Measurements from ENCODE around the gene INPP5D. TPM values are rescaled to one million over a fixed set of nuclear protein-coding genes. Genes with fewer than 3 reads are reported as not detected.
"Not testable (repeated sequence)": the region's sequence is repeated elsewhere in the genome, so short reads cannot be mapped to it uniquely, and the experiment has no call there.

Gene INPP5D
- total RNA-seq, 1 donor from 2014 or later: 58.5 TPM

- Mint-ChIP-seq H3K36me3 (ENCODE audit: low read depth) (peaks cover 83% of the 10 kb centered on the region), H3K27me3 (ENCODE audit: low read depth) (no peaks in the 10 kb centered on the region), H3K4me3 (ENCODE audit: low read depth) (no peak overlapping the region), H3K9me3 (no peaks in the 10 kb centered on the region), H3K4me1 (ENCODE audit: low read depth) (peaks cover 60% of the 10 kb centered on the region), H3K27ac (peak overlapping the region; percentile 76)
- DNase-seq (ENCODE audit: low spot score): no peak
- intact Hi-C loops (cut with micrococcal nuclease): no loop called here
Observed at GRCh38 chr2:233085839-233086150, 25.7 kb downstream of the INPP5D start.

- H3K9me3 Mint-ChIP-seq: no peaks in the 10 kb centered on the region
- intact Hi-C loops (cut with micrococcal nuclease): no loop called here
- no peak overlapping the region for H3K4me3 Mint-ChIP-seq (ENCODE audit: low read depth)
- H3K4me1 Mint-ChIP-seq (ENCODE audit: low read depth): peaks cover 51% of the 10 kb centered on the region
- DNase-seq (ENCODE audit: low spot score): no peak
- peaks cover 81% of the 10 kb centered on the region for H3K36me3 Mint-ChIP-seq (ENCODE audit: low read depth)
- H3K27ac Mint-ChIP-seq: no peak overlapping the region
- no peaks in the 10 kb centered on the region for H3K27me3 Mint-ChIP-seq (ENCODE audit: low read depth)
Observed at GRCh38 chr2:233087713-233088112, 27.6 kb downstream of the INPP5D start.

GRCh38 chr2:233088972-233089345 lies 28.8 kb downstream of the INPP5D start:
- Mint-ChIP-seq H3K9me3 (no peaks in the 10 kb centered on the region), H3K36me3 (ENCODE audit: low read depth) (peaks cover 79% of the 10 kb centered on the region), H3K4me3 (ENCODE audit: low read depth) (no peak overlapping the region), H3K27me3 (ENCODE audit: low read depth) (no peaks in the 10 kb centered on the region), H3K27ac (no peak overlapping the region), H3K4me1 (ENCODE audit: low read depth) (peaks cover 43% of the 10 kb centered on the region)
- intact Hi-C loops (cut with micrococcal nuclease): no loop called here
- DNase-seq (ENCODE audit: low spot score): no peak

- H3K27ac Mint-ChIP-seq: no peak overlapping the region
- intact Hi-C loops (cut with micrococcal nuclease): no loop called here
Observed at GRCh38 chr2:233089851-233090250, 29.7 kb downstream of the INPP5D start.

GRCh38 chr2:233090879-233091278 lies 30.7 kb downstream of the INPP5D start:
- intact Hi-C loops (cut with micrococcal nuclease): no loop called here
- no peak for DNase-seq (ENCODE audit: low spot score)
- Mint-ChIP-seq H3K27ac (no peak overlapping the region), H3K4me3 (ENCODE audit: low read depth) (no peak overlapping the region), H3K27me3 (ENCODE audit: low read depth) (no peaks in the 10 kb centered on the region), H3K36me3 (ENCODE audit: low read depth) (peaks cover 75% of the 10 kb centered on the region), H3K4me1 (ENCODE audit: low read depth) (peaks cover 30% of the 10 kb centered on the region), H3K9me3 (no peaks in the 10 kb centered on the region)

More at GRCh38 chr2:233089851-233090250, 29.7 kb downstream of the INPP5D start:
- no peaks in the 10 kb centered on the region for H3K9me3 Mint-ChIP-seq
- no peak overlapping the region for H3K4me3 Mint-ChIP-seq (ENCODE audit: low read depth)
- DNase-seq (ENCODE audit: low spot score): no peak
- H3K4me1 Mint-ChIP-seq (ENCODE audit: low read depth): peaks cover 37% of the 10 kb centered on the region
- no peaks in the 10 kb centered on the region for H3K27me3 Mint-ChIP-seq (ENCODE audit: low read depth)
- H3K36me3 Mint-ChIP-seq (ENCODE audit: low read depth): peaks cover 77% of the 10 kb centered on the region

GRCh38 chr2:233091595-233092375 lies 31.6 kb downstream of the INPP5D start:
- no peaks in the 10 kb centered on the region for H3K27me3 Mint-ChIP-seq (ENCODE audit: low read depth)
- no peak for DNase-seq (ENCODE audit: low spot score)
- H3K9me3 Mint-ChIP-seq: no peaks in the 10 kb centered on the region
- H3K27ac Mint-ChIP-seq: no peak overlapping the region
- no peak overlapping the region for H3K4me3 Mint-ChIP-seq (ENCODE audit: low read depth)
- intact Hi-C loops (cut with micrococcal nuclease): no loop called here
- H3K36me3 Mint-ChIP-seq (ENCODE audit: low read depth): peaks cover 71% of the 10 kb centered on the region
- peaks cover 24% of the 10 kb centered on the region for H3K4me1 Mint-ChIP-seq (ENCODE audit: low read depth)

GRCh38 chr2:233092432-233093165 lies 32.5 kb downstream of the INPP5D start:
- Mint-ChIP-seq H3K9me3 (no peaks in the 10 kb centered on the region), H3K27me3 (ENCODE audit: low read depth) (no peaks in the 10 kb centered on the region), H3K4me1 (ENCODE audit: low read depth) (peaks cover 27% of the 10 kb centered on the region), H3K27ac (peak overlapping the region; percentile 15), H3K4me3 (ENCODE audit: low read depth) (no peak overlapping the region), H3K36me3 (ENCODE audit: low read depth) (peaks cover 75% of the 10 kb centered on the region)
- DNase-seq (ENCODE audit: low spot score): no peak
- intact Hi-C loops (cut with micrococcal nuclease): no loop called here

- no peak for DNase-seq (ENCODE audit: low spot score)
- H3K27ac Mint-ChIP-seq: peak overlapping the region; percentile 15
- H3K4me1 Mint-ChIP-seq (ENCODE audit: low read depth): peaks cover 30% of the 10 kb centered on the region
- H3K36me3 Mint-ChIP-seq (ENCODE audit: low read depth): peaks cover 73% of the 10 kb centered on the region
- no peak overlapping the region for H3K4me3 Mint-ChIP-seq (ENCODE audit: low read depth)
- no peaks in the 10 kb centered on the region for H3K9me3 Mint-ChIP-seq
- no peaks in the 10 kb centered on the region for H3K27me3 Mint-ChIP-seq (ENCODE audit: low read depth)
- intact Hi-C loops (cut with micrococcal nuclease): no loop called here
Observed at GRCh38 chr2:233093166-233093448, 33.0 kb downstream of the INPP5D start.

- intact Hi-C loops (cut with micrococcal nuclease): no loop called here
- DNase-seq (ENCODE audit: low spot score): no peak
- Mint-ChIP-seq H3K27ac (no peak overlapping the region), H3K4me3 (ENCODE audit: low read depth) (no peak overlapping the region), H3K36me3 (ENCODE audit: low read depth) (peaks cover 72% of the 10 kb centered on the region), H3K9me3 (no peaks in the 10 kb centered on the region), H3K27me3 (ENCODE audit: low read depth) (no peaks in the 10 kb centered on the region), H3K4me1 (ENCODE audit: low read depth) (peaks cover 31% of the 10 kb centered on the region)
Observed at GRCh38 chr2:233093721-233094120, 33.6 kb downstream of the INPP5D start.

GRCh38 chr2:233094614-233095013 lies 34.5 kb downstream of the INPP5D start:
- no peak overlapping the region for H3K27ac Mint-ChIP-seq
- peaks cover 74% of the 10 kb centered on the region for H3K36me3 Mint-ChIP-seq (ENCODE audit: low read depth)
- no peaks in the 10 kb centered on the region for H3K27me3 Mint-ChIP-seq (ENCODE audit: low read depth)
- no peak for DNase-seq (ENCODE audit: low spot score)
- H3K4me3 Mint-ChIP-seq (ENCODE audit: low read depth): no peak overlapping the region
- H3K9me3 Mint-ChIP-seq: no peaks in the 10 kb centered on the region
- intact Hi-C loops (cut with micrococcal nuclease): no loop called here
- peaks cover 35% of the 10 kb centered on the region for H3K4me1 Mint-ChIP-seq (ENCODE audit: low read depth)

GRCh38 chr2:233096006-233096405 lies 35.9 kb downstream of the INPP5D start:
- intact Hi-C loops (cut with micrococcal nuclease): loop anchor here (2.0 kb wide), 1 partner anchor 15 kb away; no protein-coding TSS in a partner anchor
- Mint-ChIP-seq H3K4me3 (ENCODE audit: low read depth) (no peak overlapping the region), H3K4me1 (ENCODE audit: low read depth) (peaks cover 48% of the 10 kb centered on the region), H3K36me3 (ENCODE audit: low read depth) (peaks cover 75% of the 10 kb centered on the region), H3K27ac (no peak overlapping the region), H3K27me3 (ENCODE audit: low read depth) (no peaks in the 10 kb centered on the region), H3K9me3 (no peaks in the 10 kb centered on the region)
- no peak for DNase-seq (ENCODE audit: low spot score)

GRCh38 chr2:233098618-233099017 lies 38.5 kb downstream of the INPP5D start:
- H3K27me3 Mint-ChIP-seq (ENCODE audit: low read depth): no peaks in the 10 kb centered on the region
- H3K36me3 Mint-ChIP-seq (ENCODE audit: low read depth): peaks cover 73% of the 10 kb centered on the region
- no peak overlapping the region for H3K4me3 Mint-ChIP-seq (ENCODE audit: low read depth)
- intact Hi-C loops (cut with micrococcal nuclease): no loop called here
- H3K9me3 Mint-ChIP-seq: no peaks in the 10 kb centered on the region
- H3K27ac Mint-ChIP-seq: no peak overlapping the region
- H3K4me1 Mint-ChIP-seq (ENCODE audit: low read depth): peaks cover 43% of the 10 kb centered on the region
- DNase-seq (ENCODE audit: low spot score): no peak

- intact Hi-C loops (cut with micrococcal nuclease); H3K4me3 Mint-ChIP-seq (ENCODE audit: low read depth); H3K9me3 Mint-ChIP-seq; DNase-seq (ENCODE audit: low spot score); H3K27me3 Mint-ChIP-seq (ENCODE audit: low read depth): not testable (repeated sequence)
- Mint-ChIP-seq H3K27ac (peak overlapping the region; percentile 14), H3K36me3 (ENCODE audit: low read depth) (peaks cover 71% of the 10 kb centered on the region), H3K4me1 (ENCODE audit: low read depth) (peaks cover 41% of the 10 kb centered on the region)
Observed at GRCh38 chr2:233099820-233100191, 39.7 kb downstream of the INPP5D start.

Data from activated T-helper 2 cell treated with anti-CD3 and anti-CD28 coated beads, Interferon-gamma antibody, Interleukin-2, Interleukin-4, amounts not matched to agents 10 μg/mL and 5 μg/mL and 100 μg/mL, durations not matched to agents 14 hours and 24 hours and 36 hours (primary cell).